Activated CD8-positive, alpha-beta memory T cell treated with anti-CD3 and anti-CD28 coated beads for 36 hours (primary cell): ENCODE measurements around the gene PRDM16. TPM values are rescaled to one million over a fixed set of nuclear protein-coding genes. Genes with fewer than 3 reads are reported as not detected.

Source experiments
- CTCF ChIA-PET: fragments of 350-600 bp; sonication (Branson Sonifier 250); formaldehyde crosslinking; loops from one replicate; lab custom pipeline; 2021; ENCODE audit warnings: antibody characterized with exemption; lab: Charles Lee
- POLR2A ChIA-PET: fragments of 350-600 bp; sonication (Branson Sonifier 250); formaldehyde crosslinking; loops from one replicate; lab custom pipeline; 2021; ENCODE audit warnings: antibody characterized with exemption; lab: Charles Lee
- total RNA-seq, 2 experiments: library from RNA; stranded (reverse); gene quantifications; one replicate each; pipeline ENCODE4 v1.2.3, GENCODE V29; 2021

The PRDM16 gene
- not detected for total RNA-seq

- ChIA-PET POLR2A (no interaction called here), CTCF (no interaction called here)
Observed at GRCh38 chr1:3068564-3069431, at the start of gene PRDM16. Gene PRDM16 (plus strand): TSS chr1:3069203. CDS start chr1:3069260, 57 bp downstream.

- ChIA-PET CTCF (no interaction called here), POLR2A (no interaction called here)
Observed at GRCh38 chr1:3019516-3020051, 49.4 kb upstream of the PRDM16 start.

DNA sequence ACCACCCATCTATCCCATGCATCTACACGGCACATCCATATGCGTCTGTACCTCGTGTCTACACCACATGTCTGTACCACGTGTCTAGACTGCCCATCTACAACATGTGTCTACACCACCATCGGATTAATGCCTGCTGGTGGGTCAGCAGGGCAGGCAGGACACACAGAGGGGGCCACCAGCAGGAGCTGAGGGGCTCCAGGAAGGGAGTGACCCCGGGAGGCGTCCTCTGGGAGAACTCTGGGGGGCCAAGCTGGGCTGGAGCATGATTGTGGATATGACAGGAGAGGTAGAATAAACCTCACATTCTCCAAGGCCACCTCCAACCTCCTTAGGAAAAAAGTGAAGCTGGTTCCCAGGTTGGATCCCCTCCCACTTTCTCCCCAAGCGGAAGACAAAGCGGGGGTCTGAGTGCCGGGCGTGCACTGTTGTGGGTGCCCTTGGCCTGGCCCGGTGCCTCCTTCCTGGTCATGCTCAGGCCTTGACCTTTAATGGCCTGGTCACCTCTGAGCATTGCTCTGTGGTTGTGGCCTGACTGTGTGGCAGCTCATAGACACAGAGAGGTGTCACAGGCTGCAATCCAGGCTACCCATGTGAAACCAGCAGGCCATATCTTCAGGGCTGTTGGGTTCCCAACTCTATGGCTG lies 48.6 kb upstream of the PRDM16 start:
- CTCF ChIA-PET = no interaction called here

DNA sequence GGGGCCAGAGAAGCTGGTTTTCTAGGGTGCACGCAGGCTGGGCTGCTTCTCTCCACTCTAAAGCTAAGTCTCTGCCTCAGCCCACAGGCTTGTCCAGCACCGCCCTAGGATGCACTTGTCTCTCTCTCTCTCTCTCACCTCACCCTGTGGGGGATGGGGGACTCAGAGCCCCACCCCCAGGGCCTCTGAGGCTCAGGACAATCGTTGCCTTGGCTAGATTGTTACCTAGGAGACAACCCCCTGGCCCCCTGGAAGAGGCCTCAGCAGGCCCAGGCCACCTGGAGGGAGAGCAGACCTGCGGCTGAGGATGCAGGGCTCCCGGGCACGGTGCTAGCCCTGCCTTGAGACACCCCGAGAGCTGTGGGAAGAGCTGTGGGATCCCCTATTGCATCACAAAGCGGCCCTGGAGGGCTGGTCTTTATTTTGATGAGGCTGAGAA lies 47.8 kb upstream of the PRDM16 start, which contains the start of gene ACTRT2:
ACTRT2 (plus strand) TSS at position 235 of the 439 bp plus-strand sequence. CDS start 220 bp downstream, outside the sequence.
- POLR2A ChIA-PET = no interaction called here

More for the DNA sequence above, 48.6 kb upstream of the PRDM16 start:
- POLR2A ChIA-PET = no interaction called here

GRCh38 chr1:3021801-3022401 lies 47.1 kb upstream of the PRDM16 start:
- ChIA-PET POLR2A (no interaction called here), CTCF (no interaction called here)

More for the DNA sequence above, 47.8 kb upstream of the PRDM16 start, which contains the start of gene ACTRT2:
- CTCF ChIA-PET = no interaction called here

DNA sequence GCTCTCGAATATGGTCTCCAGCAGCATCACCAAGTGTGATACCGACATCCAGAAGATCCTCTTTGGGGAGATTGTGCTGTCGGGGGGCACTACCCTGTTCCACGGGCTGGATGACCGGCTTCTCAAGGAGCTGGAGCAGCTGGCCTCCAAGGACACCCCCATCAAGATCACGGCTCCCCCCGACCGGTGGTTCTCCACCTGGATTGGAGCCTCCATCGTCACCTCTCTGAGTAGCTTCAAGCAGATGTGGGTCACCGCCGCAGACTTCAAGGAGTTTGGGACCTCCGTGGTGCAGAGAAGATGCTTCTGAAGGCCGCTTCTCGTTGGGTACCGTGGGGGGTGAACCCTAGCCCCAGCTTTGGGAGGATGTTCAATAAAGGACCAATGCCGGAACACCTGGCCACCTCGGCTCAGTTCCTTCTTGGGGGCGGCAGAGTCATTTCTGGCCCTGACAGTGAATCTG lies 46.5 kb upstream of the PRDM16 start:
- ChIA-PET CTCF (no interaction called here), POLR2A (no interaction called here)

DNA sequence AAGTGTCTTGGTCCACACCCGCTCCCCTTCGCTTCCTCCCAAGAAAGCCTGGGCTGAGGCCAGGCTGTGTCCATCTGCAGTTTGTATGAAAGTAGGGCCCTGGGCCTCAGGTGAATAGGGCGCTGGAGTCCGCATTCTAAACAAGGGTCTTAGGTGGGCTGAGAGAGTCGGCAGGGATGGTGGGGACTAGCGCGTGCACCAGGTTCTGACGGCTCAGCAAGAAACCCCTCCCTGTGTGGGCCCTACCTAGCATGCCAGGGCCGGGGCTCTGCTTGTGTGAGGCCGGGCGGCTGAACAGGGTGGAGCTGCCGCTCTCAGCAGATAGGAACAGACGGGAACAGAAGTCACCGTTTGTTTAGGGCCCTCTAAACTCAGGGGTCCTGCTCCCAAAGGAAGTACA lies 46.0 kb upstream of the PRDM16 start:
- ChIA-PET CTCF (no interaction called here), POLR2A (no interaction called here)

- ChIA-PET CTCF (no interaction called here), POLR2A (no interaction called here)
Observed at GRCh38 chr1:3024019-3024418, 45.0 kb upstream of the PRDM16 start.

GRCh38 chr1:3024588-3024987 lies 44.4 kb upstream of the PRDM16 start:
- ChIA-PET POLR2A (no interaction called here), CTCF (no interaction called here)

DNA sequence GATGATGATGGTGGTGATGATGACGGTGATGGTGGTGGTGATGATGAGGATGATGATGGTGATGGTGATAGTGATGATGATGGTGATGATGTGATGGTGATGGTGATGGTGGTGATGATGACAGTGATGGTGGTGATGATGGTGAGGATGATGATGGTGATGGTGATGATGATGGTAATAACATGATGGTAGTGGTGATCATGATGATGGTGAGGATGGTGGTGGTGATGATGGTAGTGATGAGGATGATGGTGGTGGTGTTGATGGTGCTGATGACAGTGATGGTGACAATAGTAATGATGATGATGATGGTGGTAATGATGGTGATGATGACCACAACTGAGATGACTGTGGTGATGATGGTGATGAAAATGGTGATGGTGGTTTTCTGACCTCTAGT lies 42.9 kb upstream of the PRDM16 start:
- ChIA-PET POLR2A (no interaction called here), CTCF (no interaction called here)

DNA sequence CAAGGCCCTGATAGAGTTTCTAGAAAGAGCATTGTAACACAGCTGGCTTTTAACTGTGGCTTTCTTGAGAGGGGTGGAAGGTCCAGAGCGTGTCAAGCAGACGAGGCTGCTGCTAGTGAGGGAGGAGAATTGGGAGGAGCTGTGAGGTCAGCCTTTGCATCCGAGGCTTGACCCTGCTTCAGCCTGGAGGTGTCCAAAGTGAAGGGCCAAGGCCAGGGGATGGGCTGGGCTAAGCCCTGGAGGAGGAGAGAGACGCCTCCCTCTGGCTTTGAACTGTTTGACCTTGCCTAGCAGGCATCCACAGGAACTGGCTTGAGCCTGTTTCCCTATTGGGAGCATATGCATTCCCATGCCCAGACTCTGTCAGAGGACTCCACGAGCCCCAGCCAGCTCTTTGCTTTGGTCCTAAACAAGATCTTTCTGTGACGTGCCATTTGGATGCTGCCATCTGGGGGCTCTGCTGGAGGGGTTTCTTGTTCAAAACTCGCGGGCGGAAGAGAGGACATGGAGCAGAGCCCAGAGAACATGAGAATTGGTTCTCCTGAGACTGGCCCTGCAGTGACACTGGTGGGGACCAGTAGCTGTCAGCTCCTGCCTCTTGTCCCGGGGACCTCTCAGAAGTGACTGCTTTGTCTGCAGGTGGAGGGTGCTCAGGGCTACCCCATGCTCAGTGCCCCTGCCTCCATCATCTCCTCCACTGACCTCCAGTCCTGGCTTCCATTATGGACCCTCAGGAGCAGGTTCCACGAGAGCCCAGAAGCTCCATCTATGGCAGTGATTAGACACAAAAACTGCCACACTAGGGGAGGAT lies 42.2 kb upstream of the PRDM16 start:
- POLR2A ChIA-PET = no interaction called here
- CTCF ChIA-PET = no interaction called here

DNA sequence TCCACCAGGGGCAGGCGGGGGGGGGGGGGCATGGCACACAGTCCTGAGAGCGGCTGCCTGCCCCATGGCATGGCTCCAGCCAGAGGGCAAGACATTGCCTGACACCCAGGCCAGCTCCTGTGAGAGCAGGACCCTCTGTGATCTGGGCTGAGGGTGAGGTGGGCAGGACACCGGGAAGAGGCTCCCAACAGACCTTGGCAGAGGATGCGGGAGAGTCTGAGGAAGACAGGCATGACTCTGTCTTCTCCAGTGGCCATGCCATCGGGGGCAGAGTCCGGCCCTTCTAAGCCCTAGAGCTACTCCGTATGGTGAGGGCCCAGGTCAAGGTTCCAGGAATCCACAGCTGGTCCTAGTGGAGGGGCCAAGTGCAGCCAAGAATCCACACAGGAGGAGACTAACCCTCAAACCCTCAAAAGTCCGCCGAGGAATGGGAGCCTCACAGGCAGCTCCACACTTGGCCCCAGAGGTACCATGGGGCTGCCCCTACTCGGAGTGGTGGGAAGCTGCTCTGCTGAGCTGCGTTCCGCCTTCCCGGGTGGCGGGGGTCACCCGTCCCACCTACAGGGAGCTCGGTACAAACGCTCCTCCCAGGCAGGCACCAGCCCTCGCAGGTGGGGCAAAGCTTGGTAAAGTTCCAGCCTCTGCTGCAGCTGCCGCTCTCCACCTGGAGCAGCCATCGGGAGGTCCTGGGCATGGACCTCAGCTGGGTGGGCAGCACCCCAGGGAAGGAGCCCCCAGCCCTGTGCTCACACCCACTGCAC lies 41.2 kb upstream of the PRDM16 start:
- ChIA-PET POLR2A (no interaction called here), CTCF (no interaction called here)

- CTCF ChIA-PET = no interaction called here
- POLR2A ChIA-PET = no interaction called here
Observed at GRCh38 chr1:3028531-3029282, 40.3 kb upstream of the PRDM16 start.

DNA sequence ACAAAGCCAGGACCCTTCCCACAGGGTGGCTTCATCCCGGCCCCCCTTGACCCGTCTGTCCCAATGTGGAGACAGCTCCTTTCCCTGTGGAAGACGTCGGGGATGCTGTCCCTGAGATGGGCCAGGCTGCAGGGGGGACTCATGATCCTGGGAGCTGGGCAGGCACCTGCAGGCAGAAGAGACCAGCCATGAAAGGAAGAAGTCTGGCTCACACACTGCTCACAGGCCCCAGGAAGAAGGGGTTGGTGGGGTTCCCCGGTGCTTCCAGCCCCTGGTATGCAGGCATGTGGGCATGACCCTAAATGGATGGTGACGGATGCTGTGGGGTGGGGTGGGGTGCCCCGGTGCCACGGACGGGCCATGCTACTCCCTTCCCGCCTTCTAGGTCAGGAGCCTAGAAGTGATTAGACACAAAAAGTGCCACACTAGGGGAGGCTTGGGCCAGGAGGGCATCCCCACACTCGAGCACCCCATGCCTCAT lies 39.5 kb upstream of the PRDM16 start:
- POLR2A ChIA-PET = no interaction called here
- CTCF ChIA-PET = no interaction called here

GRCh38 chr1:3029991-3030662 lies 38.9 kb upstream of the PRDM16 start:
- ChIA-PET CTCF (no interaction called here), POLR2A (no interaction called here)

GRCh38 chr1:3030663-3031381 lies 38.2 kb upstream of the PRDM16 start:
- ChIA-PET CTCF (no interaction called here), POLR2A (no interaction called here)
